Embryonic facial prominence (tissue), 1 donor: Measurements from ENCODE around the gene PPP1R9A.

Source experiments
- DNase-seq: peaks from one replicate; pipeline ENCODE4 v3.0.0-alpha.2; 2016; ENCODE audit errors: extremely low spot score

PPP1R9A gene

GRCh38 chr7:95035295-95035694 is 127.9 kb downstream of the PPP1R9A start:
- no peak for DNase-seq

- no peak for DNase-seq
Measured at GRCh38 chr7:95041031-95041430, 133.6 kb downstream of the PPP1R9A start.

- peak; percentile 4 for DNase-seq
Measured at GRCh38 chr7:95045236-95045923, 138.0 kb downstream of the PPP1R9A start.

GRCh38 chr7:95046494-95047240 is 139.3 kb downstream of the PPP1R9A start:
- DNase-seq: no peak

- DNase-seq: no peak
Measured at GRCh38 chr7:95047291-95047690, 139.9 kb downstream of the PPP1R9A start.

- no peak for DNase-seq
Measured at GRCh38 chr7:95052566-95053094, 145.2 kb downstream of the PPP1R9A start.

- no peak for DNase-seq
Measured at GRCh38 chr7:95054386-95054785, 147.0 kb downstream of the PPP1R9A start.

GRCh38 chr7:95055295-95055694 is 147.9 kb downstream of the PPP1R9A start:
- no peak for DNase-seq

- no peak for DNase-seq
Measured at GRCh38 chr7:95056107-95056739, 148.8 kb downstream of the PPP1R9A start.

- DNase-seq: no peak
Measured at GRCh38 chr7:95056901-95057300, 149.5 kb downstream of the PPP1R9A start.

GRCh38 chr7:95059842-95060313 is 152.5 kb downstream of the PPP1R9A start:
- no peak for DNase-seq

- no peak for DNase-seq
Measured at GRCh38 chr7:95062901-95063300, 155.5 kb downstream of the PPP1R9A start.

GRCh38 chr7:95066737-95067530 is 159.5 kb downstream of the PPP1R9A start:
- no peak for DNase-seq

GRCh38 chr7:95088536-95089215 is 181.3 kb downstream of the PPP1R9A start:
- DNase-seq: no peak

- no peak for DNase-seq
Measured at GRCh38 chr7:95089414-95090315, 182.3 kb downstream of the PPP1R9A start.

- DNase-seq: no peak
Measured at GRCh38 chr7:95092324-95092723, 184.9 kb downstream of the PPP1R9A start.

GRCh38 chr7:95095259-95095965 is 188.0 kb downstream of the PPP1R9A start:
- no peak for DNase-seq

GRCh38 chr7:95095966-95096540 is 188.7 kb downstream of the PPP1R9A start:
- DNase-seq: no peak

GRCh38 chr7:95097291-95097690 is 189.9 kb downstream of the PPP1R9A start:
- no peak for DNase-seq
